Cardiac septum (tissue), 1 donor: ENCODE results near the gene SBSN. TPM values are rescaled to one million over a fixed set of nuclear protein-coding genes. Genes with fewer than 3 reads are reported as not detected.

Experiments used
- DNase-seq: peaks from one replicate; pipeline ENCODE4 v3.0.0-alpha.2; 2020; ENCODE audit warnings: low spot score
- intact Hi-C: fragments of 100-400 bp; cut with DNase I; formaldehyde crosslinking; loops from one replicate; pipeline ENCODE4 v1.14.0; 2022
- total RNA-seq: library from RNA; stranded (reverse); fragmentation: NEBNext Ultra II Directional; extraction: Animal tissue kit (Norgen Biotek cat#: 25700); gene quantifications from one replicate; pipeline ENCODE4 v1.2.1, GENCODE V29; 2021
- donor health status: DM: no; HTN: no; CAD: no.

The SBSN gene
- total RNA-seq, 1 donor from 2014 or later: not detected

- intact Hi-C loops: no loop called here
- DNase-seq: no peak
Observed at GRCh38 chr19:35539850-35540249, 11.7 kb upstream of the SBSN start.

- DNase-seq: no peak
Observed at GRCh38 chr19:35539314-35539713, 11.2 kb upstream of the SBSN start.

GRCh38 chr19:35534803-35535480 is 6.8 kb upstream of the SBSN start:
- DNase-seq: no peak
- intact Hi-C loops: no loop called here

More at GRCh38 chr19:35539314-35539713, 11.2 kb upstream of the SBSN start:
- intact Hi-C loops: no loop called here

- no peak for DNase-seq
- intact Hi-C loops: no loop called here
Observed at GRCh38 chr19:35533822-35534392, 5.8 kb upstream of the SBSN start.

- intact Hi-C loops: no loop called here
- no peak for DNase-seq
Observed at GRCh38 chr19:35533201-35533821, 5.2 kb upstream of the SBSN start, which contains the start of gene GAPDHS. TSS of gene GAPDHS (plus strand) at chr19:35533456. CDS start at chr19:35533528, 72 bp downstream.

- DNase-seq: no peak
- intact Hi-C loops: no loop called here
Observed at GRCh38 chr19:35531291-35531690, 3.2 kb upstream of the SBSN start.

GRCh38 chr19:35529241-35530218 is 1.4 kb upstream of the SBSN start:
- intact Hi-C loops: no loop called here
- no peak for DNase-seq

GRCh38 chr19:35525873-35526272 is 2.2 kb downstream of the SBSN start:
- no peak for DNase-seq
- intact Hi-C loops: no loop called here

- DNase-seq: no peak
- intact Hi-C loops: no loop called here
Observed at GRCh38 chr19:35524181-35524837, 3.8 kb downstream of the SBSN start.

GRCh38 chr19:35522745-35523327 is 5.3 kb downstream of the SBSN start:
- intact Hi-C loops: no loop called here
- DNase-seq: no peak

GRCh38 chr19:35521124-35521743 is 6.9 kb downstream of the SBSN start:
- intact Hi-C loops: no loop called here
- DNase-seq: no peak

- intact Hi-C loops: no loop called here
- DNase-seq: no peak
Observed at GRCh38 chr19:35519291-35519690, 8.8 kb downstream of the SBSN start.

GRCh38 chr19:35518313-35518712 is 9.8 kb downstream of the SBSN start:
- intact Hi-C loops: no loop called here
- DNase-seq: no peak

GRCh38 chr19:35517342-35517741 is 10.8 kb downstream of the SBSN start:
- intact Hi-C loops: no loop called here
- DNase-seq: no peak

- intact Hi-C loops: no loop called here
- DNase-seq: no peak
Observed at GRCh38 chr19:35516310-35516709, 11.8 kb downstream of the SBSN start.

- intact Hi-C loops: no loop called here
- DNase-seq: no peak
Observed at GRCh38 chr19:35514282-35514809, 13.8 kb downstream of the SBSN start.

- no peak for DNase-seq
- intact Hi-C loops: no loop called here
Observed at GRCh38 chr19:35513628-35514281, 14.4 kb downstream of the SBSN start, which contains the start of gene DMKN. TSS of gene DMKN (minus strand) at chr19:35513649. CDS start at chr19:35513475, 174 bp downstream.
